GM18502 (cell line): ENCODE data around the gene FKBP5.

Experiments
- ATAC-seq: cut with Tn5 transposase; IDR thresholded peaks from one replicate; pipeline ENCODE4 v1.9.1; 2021; ENCODE audit warnings: mild to moderate bottlenecking; ENCODE audit not compliant: unreplicated experiment, poor library complexity

The FKBP5 gene

GRCh38 chr6:35668744-35669450 lies 19.8 kb downstream of the FKBP5 start:
- no peak for ATAC-seq

- no peak for ATAC-seq
These were observed 20.6 kb downstream of the FKBP5 start for GRCh38 chr6:35668096-35668495.

GRCh38 chr6:35665573-35665972 lies 23.1 kb downstream of the FKBP5 start:
- no peak for ATAC-seq

- ATAC-seq, result no peak
These were observed 23.8 kb downstream of the FKBP5 start for GRCh38 chr6:35664945-35665344.

GRCh38 chr6:35663447-35664235 lies 25.1 kb downstream of the FKBP5 start:
- no peak for ATAC-seq

GRCh38 chr6:35662999-35663398 lies 25.7 kb downstream of the FKBP5 start:
- no peak for ATAC-seq

- ATAC-seq, result no peak
These were observed 33.8 kb downstream of the FKBP5 start for GRCh38 chr6:35654883-35655282.

GRCh38 chr6:35651244-35651643 lies 37.5 kb downstream of the FKBP5 start:
- no peak for ATAC-seq

GRCh38 chr6:35650015-35650414 lies 38.7 kb downstream of the FKBP5 start:
- no peak for ATAC-seq

GRCh38 chr6:35648203-35648602 lies 40.5 kb downstream of the FKBP5 start:
- no peak for ATAC-seq

- no peak for ATAC-seq
These were observed 41.3 kb downstream of the FKBP5 start for GRCh38 chr6:35647400-35647799.

GRCh38 chr6:35643162-35643535 lies 45.6 kb downstream of the FKBP5 start:
- no peak for ATAC-seq

- ATAC-seq, result no peak
These were observed 46.1 kb downstream of the FKBP5 start for GRCh38 chr6:35642471-35643161.

- no peak for ATAC-seq
These were observed 48.6 kb downstream of the FKBP5 start for GRCh38 chr6:35640017-35640664.

GRCh38 chr6:35638679-35639078 lies 50.0 kb downstream of the FKBP5 start:
- no peak for ATAC-seq

- no peak for ATAC-seq
These were observed 50.8 kb downstream of the FKBP5 start for GRCh38 chr6:35637911-35638310.

- ATAC-seq, result no peak
These were observed 52.8 kb downstream of the FKBP5 start for GRCh38 chr6:35635601-35636597.

- ATAC-seq, result no peak
These were observed 54.4 kb downstream of the FKBP5 start for GRCh38 chr6:35634316-35634715.

GRCh38 chr6:35633579-35634089 lies 55.1 kb downstream of the FKBP5 start:
- ATAC-seq, result no peak
